CD4-positive, alpha-beta T cell (primary cell): Measurements from ENCODE around the gene ZNF444. TPM values are rescaled to one million over a fixed set of nuclear protein-coding genes. Genes with fewer than 3 reads are reported as not detected.

Source experiments
- ATAC-seq: fragments of 200-7000 bp; cut with Tn5 transposase; one replicate; pipeline ENCODE4 v1.10.0; 2022; ENCODE audit warnings: mild to moderate bottlenecking; ENCODE audit not compliant: poor library complexity
- CTCF ChIA-PET: fragments of 350-600 bp; sonication (Branson Sonifier 250); formaldehyde crosslinking; loops from one replicate; lab custom pipeline; 2021; ENCODE audit warnings: antibody characterized with exemption, inconsistent platforms; lab: Charles Lee
- POLR2A ChIA-PET: fragments of 350-600 bp; sonication (Branson Sonifier 250); formaldehyde crosslinking; loops from one replicate; lab custom pipeline; 2021; ENCODE audit warnings: antibody characterized with exemption, inconsistent platforms; lab: Charles Lee
- DNase-seq, 14 experiments: peaks; one replicate each; pipeline ENCODE4 v3.0.0-alpha.2; 2013 to 2020; ENCODE audit warnings: mixed read lengths in 2 of 14
- H3K27ac ChIP-seq, 2 donors: one replicate each; pipeline versions ENCODE4 v1.5.1 to v1.7.0; 2013; ENCODE audit warnings: low read length in 2 of 2, low read depth in 1 of 2, mild to moderate bottlenecking in 1 of 2
- H3K27me3 ChIP-seq, 2 experiments: 1 replicate in 1 of 2; 2 replicates in 1 of 2; pipeline versions ENCODE4 v1.6.1 to v1.7.0; 2013; ENCODE audit warnings: low read length in 2 of 2, control low read depth in 1 of 2, mild to moderate bottlenecking in 1 of 2, moderate library complexity in 1 of 2; ENCODE audit not compliant: insufficient read depth in 2 of 2, control insufficient read depth in 1 of 2
- H3K36me3 ChIP-seq: one replicate; pipeline ENCODE4 v1.6.1; 2013; ENCODE audit warnings: low read length, control low read depth; ENCODE audit not compliant: insufficient read depth
- H3K4me1 ChIP-seq: one replicate; pipeline ENCODE4 v1.6.1; 2013; ENCODE audit warnings: low read length, control low read depth; ENCODE audit not compliant: insufficient read depth
- H3K4me3 ChIP-seq: one replicate; pipeline ENCODE4 v1.5.1; 2013; ENCODE audit warnings: mild to moderate bottlenecking, low read length, moderate library complexity
- H3K9me3 ChIP-seq, 2 experiments: 1 replicate in 1 of 2; 2 replicates in 1 of 2; pipeline versions ENCODE4 v1.6.1 to v1.7.0; 2013; ENCODE audit warnings: low read length in 2 of 2, mild to moderate bottlenecking in 2 of 2, control low read depth in 1 of 2, moderate library complexity in 1 of 2; ENCODE audit not compliant: control insufficient read depth in 1 of 2, insufficient read depth in 1 of 2
- H3K27ac Mint-ChIP-seq: one replicate; pipeline ENCODE4 v1.8.0; 2020; ENCODE audit warnings: mixed read lengths
- H3K27me3 Mint-ChIP-seq: one replicate; pipeline ENCODE4 v1.8.0; 2021; ENCODE audit warnings: mixed read lengths
- H3K36me3 Mint-ChIP-seq: one replicate; pipeline ENCODE4 v1.8.0; 2021; ENCODE audit warnings: low read depth, mixed read lengths
- H3K4me1 Mint-ChIP-seq: one replicate; pipeline ENCODE4 v1.8.0; 2021; ENCODE audit warnings: low read depth, mixed read lengths
- H3K4me3 Mint-ChIP-seq: one replicate; pipeline ENCODE4 v1.8.0; 2020; ENCODE audit warnings: mild to moderate bottlenecking, mixed read lengths
- H3K9me3 Mint-ChIP-seq: one replicate; pipeline ENCODE4 v1.8.0; 2020; ENCODE audit warnings: mixed read lengths
- CTCF ChIP-seq: fragments of 200-600 bp; IDR thresholded peaks from one replicate; pipeline ENCODE4 v1.8.0; 2022; ENCODE audit warnings: antibody characterized with exemption, mild to moderate bottlenecking
- intact Hi-C, 2 experiments: fragments of 100-400 bp; cut with DNase I in 1 of 2; cut with micrococcal nuclease in 1 of 2; formaldehyde crosslinking; loops; one replicate each; pipeline versions ENCODE4 v1.15.1 to v1.9.0; 2023 to 2025; cut with DNase I, micrococcal nuclease
- total RNA-seq, 174 experiments: library from RNA in 2 of 174; stranded (reverse) in 2 of 174; gene quantifications; one replicate each; pipeline ENCODE4 v1.2.3 and lab custom pipeline; 2021 to 2026

Gene ZNF444
- total RNA-seq, 2 experiments from 2014 or later: 13.5 TPM

- ATAC-seq: no peak
Measured at GRCh38 chr19:56144831-56145230, 3.7 kb downstream of the ZNF444 start.

DNA sequence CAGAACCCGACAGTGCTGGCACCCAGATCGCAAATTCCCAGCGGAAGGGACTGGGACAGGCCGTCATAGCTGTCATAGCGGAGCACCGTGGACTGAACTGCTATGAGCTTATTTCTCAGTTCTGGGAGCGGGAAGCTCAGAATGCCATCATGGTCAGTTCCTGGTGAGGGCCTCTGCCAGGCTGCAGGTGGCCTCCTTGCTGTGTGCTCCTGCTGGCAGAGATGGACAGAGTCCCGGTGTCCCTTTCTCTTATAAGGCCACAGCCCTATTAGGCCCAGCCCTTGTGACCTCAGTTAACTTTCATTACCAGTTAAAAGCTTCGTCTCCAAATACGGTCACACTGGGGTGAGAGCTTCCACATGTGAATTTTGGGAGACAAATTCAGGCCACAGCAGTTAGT, 4.6 kb downstream of the ZNF444 start:
- no peaks in the 10 kb centered on the region for H3K9me3 Mint-ChIP-seq
- Histone ChIP-seq H3K36me3 (peaks cover 36% of the 10 kb centered on the region), H3K27me3 (no peaks in the 10 kb centered on the region), H3K9me3 (no peaks in the 10 kb centered on the region), H3K4me1 (peaks cover 27% of the 10 kb centered on the region), H3K27ac (no peak overlapping the region), H3K4me3 (no peak overlapping the region)
- intact Hi-C loops: loop anchor here in 1 of 2 experiments (10.0 kb wide), 1 partner anchor 449 kb away; the partner anchor contains the start of gene ZNF71
- no peak for TF ChIP-seq CTCF
- H3K4me1 Mint-ChIP-seq: peaks cover 36% of the 10 kb centered on the region
- DNase-seq (no peak), ATAC-seq (no peak)
- no peaks in the 10 kb centered on the region for H3K27me3 Mint-ChIP-seq
- CTCF ChIA-PET: no interaction called here
- POLR2A ChIA-PET: interaction anchor here (0.6 kb wide), 1 partner anchor 170 kb away, joined by 3 read pairs; no protein-coding TSS in a partner anchor
- peaks cover 34% of the 10 kb centered on the region for H3K36me3 Mint-ChIP-seq
- no peak overlapping the region for H3K27ac Mint-ChIP-seq
- H3K4me3 Mint-ChIP-seq: no peak overlapping the region

More at GRCh38 chr19:56144831-56145230, 3.7 kb downstream of the ZNF444 start:
- H3K27ac ChIP-seq: no peak overlapping the region
- no peak overlapping the region for H3K4me3 Mint-ChIP-seq
- TF ChIP-seq CTCF: no peak
- ChIA-PET POLR2A (no interaction called here), CTCF (no interaction called here)
- H3K9me3 ChIP-seq: no peaks in the 10 kb centered on the region
- H3K36me3 Mint-ChIP-seq: peaks cover 30% of the 10 kb centered on the region
- H3K27me3 ChIP-seq: no peaks in the 10 kb centered on the region
- no peaks in the 10 kb centered on the region for H3K9me3 Mint-ChIP-seq
- peaks cover 31% of the 10 kb centered on the region for H3K36me3 ChIP-seq
- intact Hi-C loops: loop anchor here in 1 of 2 experiments (5.0 to 10.0 kb wide), 2 partner anchors 38 to 450 kb away; partner anchors contain the start of gene ZNF71
- H3K4me3 ChIP-seq: no peak overlapping the region
- no peaks in the 10 kb centered on the region for H3K27me3 Mint-ChIP-seq
- peaks cover 38% of the 10 kb centered on the region for H3K4me1 Mint-ChIP-seq
- no peak overlapping the region for H3K27ac Mint-ChIP-seq
- no peak for DNase-seq
- H3K4me1 ChIP-seq: peaks cover 34% of the 10 kb centered on the region

DNA sequence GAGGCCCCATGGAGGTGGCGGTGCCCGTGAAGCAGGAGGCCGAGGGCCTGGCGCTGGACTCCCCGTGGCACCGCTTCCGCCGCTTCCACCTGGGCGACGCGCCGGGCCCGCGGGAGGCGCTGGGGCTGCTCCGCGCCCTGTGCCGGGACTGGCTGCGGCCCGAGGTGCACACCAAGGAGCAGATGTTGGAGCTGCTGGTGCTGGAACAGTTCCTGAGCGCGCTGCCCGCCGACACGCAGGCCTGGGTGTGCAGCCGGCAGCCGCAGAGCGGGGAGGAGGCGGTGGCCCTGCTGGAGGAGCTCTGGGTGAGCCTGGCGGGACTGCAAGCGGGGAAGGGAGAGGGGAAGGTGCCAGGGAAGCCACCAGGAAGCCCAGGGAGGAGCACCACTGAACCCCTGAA, 5.8 kb downstream of the ZNF444 start:
- DNase-seq: no peak
- Histone ChIP-seq H3K4me3 (no peak overlapping the region), H3K9me3 (no peaks in the 10 kb centered on the region), H3K36me3 (peaks cover 36% of the 10 kb centered on the region), H3K27ac (no peak overlapping the region), H3K27me3 (no peaks in the 10 kb centered on the region), H3K4me1 (peaks cover 23% of the 10 kb centered on the region)
- H3K4me1 Mint-ChIP-seq: peaks cover 28% of the 10 kb centered on the region
- ChIA-PET CTCF (no interaction called here), POLR2A (no interaction called here)
- ATAC-seq: no peak
- H3K27me3 Mint-ChIP-seq: no peaks in the 10 kb centered on the region
- peaks cover 30% of the 10 kb centered on the region for H3K36me3 Mint-ChIP-seq
- no peak overlapping the region for H3K4me3 Mint-ChIP-seq
- TF ChIP-seq CTCF: no peak
- intact Hi-C loops: loop anchor here in 1 of 2 experiments (10.0 kb wide), 1 partner anchor 448 kb away; the partner anchor contains the start of gene ZNF71
- H3K9me3 Mint-ChIP-seq: no peaks in the 10 kb centered on the region
- H3K27ac Mint-ChIP-seq: no peak overlapping the region
